HG03460 (cell line): ENCODE data around the gene CEP72.
A peak's percentile ranks its signal among the peaks of the same experiment; 100 is the strongest.
"Not testable (repeated sequence)": the region's sequence is repeated elsewhere in the genome, so short reads cannot be mapped to it uniquely, and the experiment has no call there.

Experiments used
- ATAC-seq: cut with Tn5 transposase; IDR thresholded peaks from one replicate; pipeline ENCODE4 v1.9.1; 2021; ENCODE audit not compliant: unreplicated experiment

Gene CEP72, protein sequence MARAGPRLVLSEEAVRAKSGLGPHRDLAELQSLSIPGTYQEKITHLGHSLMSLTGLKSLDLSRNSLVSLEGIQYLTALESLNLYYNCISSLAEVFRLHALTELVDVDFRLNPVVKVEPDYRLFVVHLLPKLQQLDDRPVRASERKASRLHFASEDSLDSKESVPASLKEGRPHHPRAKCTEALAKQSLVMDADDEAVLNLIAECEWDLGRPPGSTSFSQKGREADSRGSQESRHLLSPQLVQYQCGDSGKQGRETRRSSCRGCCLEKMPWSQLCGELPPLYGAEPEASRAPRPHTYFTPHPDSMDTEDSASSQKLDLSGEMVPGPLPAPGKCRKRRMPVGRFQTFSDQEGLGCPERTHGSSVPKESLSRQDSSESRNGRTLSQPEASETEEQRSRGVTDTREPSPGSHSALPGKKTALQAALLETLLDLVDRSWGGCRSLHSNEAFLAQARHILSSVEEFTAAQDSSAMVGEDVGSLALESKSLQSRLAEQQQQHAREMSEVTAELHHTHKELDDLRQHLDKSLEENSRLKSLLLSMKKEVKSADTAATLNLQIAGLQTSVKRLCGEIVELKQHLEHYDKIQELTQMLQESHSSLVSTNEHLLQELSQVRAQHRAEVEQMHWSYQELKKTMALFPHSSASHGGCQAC

GRCh38 chr5:611731-612486 is at the start of gene CEP72:
CEP72 (plus strand) TSS chr5:612340; CDS start chr5:612362, 22 bp downstream.
- ATAC-seq: peak; percentile 58

GRCh38 chr5:565782-566440 is 46.2 kb upstream of the CEP72 start:
- ATAC-seq: no peak

DNA sequence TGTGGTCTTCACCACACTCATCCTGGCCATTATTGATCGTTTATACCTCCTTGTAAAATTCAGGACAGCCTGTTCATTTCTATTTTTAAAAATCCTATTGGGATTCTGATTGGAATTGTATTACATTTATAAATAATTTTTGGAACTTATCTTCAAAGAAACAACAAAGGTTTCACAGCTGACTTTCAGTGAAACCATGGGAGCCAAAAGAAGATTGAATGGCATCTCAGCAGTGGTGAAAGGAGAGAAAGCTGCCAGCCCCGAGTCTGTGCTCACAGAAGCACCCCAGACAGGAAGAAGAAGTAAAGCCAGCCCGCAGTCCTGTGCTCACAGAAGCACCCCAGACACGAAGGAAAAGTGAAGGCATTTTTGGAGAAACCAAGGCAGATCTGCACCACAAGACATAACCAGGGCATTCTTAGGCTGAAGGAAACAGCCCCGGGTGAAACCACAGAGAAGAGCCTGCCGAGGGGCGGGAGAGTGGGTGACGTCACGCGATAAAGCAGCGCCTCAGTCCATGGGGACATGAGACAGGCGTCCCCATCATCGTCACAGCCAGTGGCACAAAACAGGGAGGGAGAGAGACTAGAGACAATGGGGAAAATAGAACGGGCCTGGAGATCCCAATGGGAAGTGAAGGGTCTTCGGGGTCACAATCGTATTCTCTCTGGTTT is 45.4 kb upstream of the CEP72 start:
- no peak for ATAC-seq

- ATAC-seq: no peak
Measured at GRCh38 chr5:567664-568060, 44.5 kb upstream of the CEP72 start.

DNA sequence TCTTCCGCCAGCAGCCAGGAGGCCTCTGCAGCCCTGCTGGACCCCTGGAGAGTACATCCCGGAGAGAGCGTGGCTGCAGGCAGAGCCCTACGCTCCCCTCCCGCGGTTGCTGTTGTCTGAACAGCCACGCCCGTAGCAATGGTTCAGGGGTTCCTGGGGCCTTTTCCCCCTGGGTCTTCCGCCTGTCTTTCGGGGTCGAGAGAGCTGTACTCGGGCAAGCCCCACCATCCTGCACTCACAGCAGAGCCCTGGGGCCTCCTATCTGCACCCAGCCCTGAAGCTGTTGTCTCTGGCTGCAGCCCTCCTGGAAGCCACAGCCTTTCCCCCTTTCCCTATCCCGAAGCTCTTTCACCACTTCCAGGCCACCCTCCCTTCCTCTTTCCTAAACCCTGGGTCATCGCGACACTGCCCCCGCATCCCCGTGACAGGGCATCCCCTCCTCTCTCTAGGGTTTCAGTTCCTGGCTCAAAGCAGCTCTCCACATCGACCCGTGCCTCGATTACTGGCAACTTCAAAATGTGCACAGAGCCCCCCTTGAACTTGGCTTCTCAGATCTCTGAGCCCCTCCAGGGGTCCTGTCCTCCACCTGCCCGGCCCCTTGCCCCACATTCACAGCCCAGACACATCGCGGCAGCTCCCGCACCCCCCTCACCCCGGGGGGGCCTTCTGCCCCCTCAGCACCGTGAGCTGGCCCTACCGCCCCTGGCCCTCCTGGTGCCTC is 43.9 kb upstream of the CEP72 start:
- no peak for ATAC-seq

GRCh38 chr5:568809-569208 is 43.3 kb upstream of the CEP72 start:
- ATAC-seq: no peak

GRCh38 chr5:569358-569867 is 42.7 kb upstream of the CEP72 start:
- no peak for ATAC-seq

GRCh38 chr5:569868-570361 is 42.2 kb upstream of the CEP72 start:
- no peak for ATAC-seq

DNA sequence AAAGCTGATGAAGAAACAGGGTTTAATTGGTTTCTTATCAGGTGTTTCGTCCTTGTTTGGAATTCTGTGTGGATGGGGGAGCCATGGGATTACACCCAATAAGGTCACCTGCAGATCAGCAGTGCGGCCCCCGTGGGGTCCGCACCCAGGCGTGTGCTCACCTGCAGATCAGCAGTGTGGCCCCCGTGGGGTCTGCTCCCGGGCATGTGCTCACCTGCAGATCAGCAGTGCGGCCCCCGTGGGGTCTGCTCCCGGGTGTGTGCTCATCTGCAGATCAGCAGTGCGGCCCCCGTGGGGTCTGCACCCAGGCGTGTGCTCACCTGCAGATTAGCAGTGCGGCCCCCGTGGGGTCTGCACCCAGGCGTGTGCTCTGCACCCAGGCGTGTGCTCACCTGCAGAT is 41.7 kb upstream of the CEP72 start:
- ATAC-seq: no peak

GRCh38 chr5:570886-571285 is 41.3 kb upstream of the CEP72 start:
- no peak for ATAC-seq

GRCh38 chr5:571791-572190 is 40.3 kb upstream of the CEP72 start:
- no peak for ATAC-seq

DNA sequence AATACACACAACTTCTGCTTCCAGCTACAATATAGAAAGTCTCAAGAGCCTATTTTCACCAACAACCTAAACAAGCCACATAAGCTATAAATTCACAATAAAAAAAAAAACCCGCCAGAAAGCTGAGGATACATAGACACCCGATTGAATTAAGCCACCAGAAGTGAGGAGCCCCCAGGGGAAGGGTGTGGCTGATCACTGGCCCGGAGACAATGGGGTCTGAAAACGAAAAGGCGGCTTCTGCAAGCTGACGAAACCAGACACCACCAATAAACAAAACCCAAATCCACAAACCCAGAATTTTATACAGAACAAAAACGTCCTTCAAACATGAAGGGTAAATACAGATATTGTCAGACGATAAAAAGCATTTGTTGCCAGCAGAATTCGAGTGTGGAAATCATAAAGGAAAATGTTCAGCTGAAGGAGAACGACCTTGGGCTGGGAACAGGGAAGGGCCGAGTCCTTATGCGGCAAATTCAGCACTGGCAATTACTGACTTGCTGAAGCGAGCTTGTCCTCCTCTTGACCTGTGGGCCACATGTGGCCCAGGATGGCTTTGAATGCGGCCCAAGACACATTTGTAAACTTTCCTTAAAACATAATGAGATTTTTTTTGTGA is 39.6 kb upstream of the CEP72 start:
- ATAC-seq: no peak

- ATAC-seq: no peak
Measured at GRCh38 chr5:573206-573605, 38.9 kb upstream of the CEP72 start.

DNA sequence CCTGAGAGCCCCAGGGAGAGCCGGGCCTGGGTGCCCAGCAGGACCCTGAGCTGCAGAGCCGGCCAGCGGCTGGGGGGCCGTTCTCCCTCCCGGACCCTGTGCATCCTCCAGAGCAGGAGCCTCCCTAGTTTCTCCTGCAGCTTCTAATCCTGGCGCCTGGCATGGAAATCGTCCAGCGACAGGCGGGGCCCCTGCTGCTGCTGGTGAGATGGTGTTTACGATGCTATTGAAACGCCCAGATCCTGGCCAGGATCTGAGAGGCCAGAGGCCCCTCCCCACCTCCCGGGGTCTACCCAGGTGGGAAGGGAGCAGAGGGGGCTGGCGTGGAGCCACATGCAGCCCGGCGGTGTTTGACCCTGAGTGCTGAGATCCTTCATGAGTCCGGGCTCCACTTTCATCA is 38.2 kb upstream of the CEP72 start:
- no peak for ATAC-seq

GRCh38 chr5:574906-575305 is 37.2 kb upstream of the CEP72 start:
- ATAC-seq: no peak

- ATAC-seq: no peak
Measured at GRCh38 chr5:575636-576035, 36.5 kb upstream of the CEP72 start.

DNA sequence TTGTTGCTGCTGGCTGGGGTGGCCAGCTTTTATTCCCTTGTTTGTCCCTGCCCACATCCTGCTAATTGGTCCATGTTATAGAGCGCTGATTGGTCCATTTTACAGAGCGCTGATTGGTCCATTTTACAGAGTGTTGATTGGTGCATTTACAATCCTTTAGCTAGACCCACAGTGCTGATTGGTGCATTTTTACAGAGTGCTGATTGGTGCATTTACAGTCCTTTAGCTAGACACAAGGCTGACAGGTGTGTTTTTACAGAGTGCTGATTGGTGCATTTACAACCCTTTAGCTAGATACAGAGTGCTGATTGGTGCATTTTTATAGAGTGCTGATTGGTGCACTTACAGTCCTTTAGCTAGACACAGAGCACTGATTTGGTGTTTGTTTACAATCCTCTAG is 34.9 kb upstream of the CEP72 start:
- not testable (repeated sequence) for ATAC-seq

GRCh38 chr5:577800-578199 is 34.3 kb upstream of the CEP72 start:
- no peak for ATAC-seq

DNA sequence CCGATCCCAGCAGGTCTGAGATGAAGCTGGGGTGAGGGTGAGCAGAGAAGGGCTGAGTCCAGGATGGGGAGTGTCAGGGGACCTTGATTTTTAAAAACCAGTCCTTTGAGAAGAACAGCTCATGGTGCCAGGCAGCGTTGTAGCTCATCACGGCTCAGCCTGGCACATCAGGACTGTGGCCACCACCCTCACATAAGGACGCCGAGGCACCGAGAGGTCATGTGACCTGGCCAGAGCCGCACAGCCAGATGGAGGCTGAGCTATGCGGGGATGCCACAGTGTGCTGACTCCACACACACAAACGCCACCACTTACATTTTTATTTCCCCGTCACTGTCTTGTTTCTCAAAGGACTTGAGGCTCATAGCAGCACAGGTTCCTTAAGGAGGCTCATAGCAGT is 32.9 kb upstream of the CEP72 start:
- ATAC-seq: no peak
